Measurements from ENCODE around the gene LCE2A. TPM values are rescaled to one million over a fixed set of nuclear protein-coding genes. Genes with fewer than 3 reads are reported as not detected.

LCE2A gene
- total RNA-seq, 1 experiment from 2014 or later = not detected

DNA sequence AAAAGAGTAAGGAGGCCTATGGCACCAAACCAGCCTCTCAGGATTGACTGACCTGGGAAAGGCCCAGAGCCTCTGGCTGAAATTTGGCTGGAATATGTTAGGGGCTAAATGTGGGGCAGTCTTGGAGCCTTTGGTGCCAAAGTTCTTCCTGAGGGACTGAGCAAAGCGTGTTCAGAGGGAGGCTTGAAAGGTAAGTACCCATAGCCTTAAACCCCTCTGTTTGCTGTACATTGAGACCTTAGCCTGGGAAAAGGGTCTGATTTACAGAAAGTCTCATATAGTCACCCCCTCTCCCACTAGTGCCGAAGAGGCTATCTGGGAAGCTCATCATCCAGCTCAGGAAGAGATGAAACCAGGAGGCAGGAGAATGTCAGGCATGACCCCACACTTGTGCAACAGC is 9.7 kb downstream of the LCE2A start, which contains the start of gene LCE4A:
LCE4A (plus strand) TSS at position 301 of the 400 bp plus-strand sequence. CDS start 916 bp downstream, outside the sequence.
- H3K4me3 Mint-ChIP-seq = no peak within 1 kb of the TSS
- Histone ChIP-seq H4K5ac (ENCODE audit: insufficient read length, low read depth, low read length) (no peak within 1 kb of the TSS), H2BK15ac (ENCODE audit: low read depth, low read length) (no peak within 1 kb of the TSS), H3K4me1 (ENCODE audit: insufficient read depth, low read length) (no peaks in the 10 kb centered on the region), H3K9me3 (ENCODE audit: control insufficient read depth, low read depth, low read length) (peaks cover 76% of the 10 kb centered on the region), H3K4me2 (ENCODE audit: insufficient read depth, insufficient read length, low read length) (no peak within 1 kb of the TSS), H4K91ac (ENCODE audit: insufficient read length, low read depth, low read length) (no peak within 1 kb of the TSS), H3T11ph (ENCODE audit: low read length) (no peak within 1 kb of the TSS), H3K9ac (ENCODE audit: extremely low read depth, insufficient read length, low read length) (no peak within 1 kb of the TSS), H2AK5ac (ENCODE audit: insufficient read length, low read length) (no peak within 1 kb of the TSS), H2BK120ac (ENCODE audit: low read depth, low read length, poor library complexity, severe bottlenecking) (no peak within 1 kb of the TSS), H2BK12ac (ENCODE audit: insufficient read length, low read depth, low read length) (no peak within 1 kb of the TSS), H3K14ac (ENCODE audit: insufficient read depth, low read length) (no peak within 1 kb of the TSS), H4K20me1 (ENCODE audit: control insufficient read depth, insufficient read depth, insufficient read length) (no peaks in the 10 kb centered on the region), H3K27me3 (ENCODE audit: insufficient read depth, low read length) (no peaks in the 10 kb centered on the region), H3K79me2 (ENCODE audit: insufficient read depth, low read length) (no peaks in the 10 kb centered on the region), H3K23me2 (ENCODE audit: insufficient read length, low read depth, low read length, poor library complexity, severe bottlenecking) (no peaks in the 10 kb centered on the region), H3K23ac (ENCODE audit: insufficient read length, low read depth, low read length) (no peak within 1 kb of the TSS), H2AFZ (ENCODE audit: low read length) (no peak within 1 kb of the TSS), H3K4ac (ENCODE audit: low read depth, low read length) (no peak within 1 kb of the TSS), H3K79me1 (ENCODE audit: insufficient read depth, low read depth, low read length, poor library complexity, severe bottlenecking) (no peaks in the 10 kb centered on the region), H2BK20ac (ENCODE audit: low read depth, low read length, poor library complexity, severe bottlenecking) (no peak within 1 kb of the TSS), H2BK5ac (ENCODE audit: insufficient read length, low read length) (no peak within 1 kb of the TSS), H4K8ac (replicated peaks; ENCODE audit: insufficient read length, low read depth, low read length) (no peak within 1 kb of the TSS), H3K27ac (ENCODE audit: insufficient read length, low read depth, low read length) (no peak within 1 kb of the TSS), H3K56ac (ENCODE audit: insufficient read length, low read depth, low read length) (no peak within 1 kb of the TSS), H3K18ac (ENCODE audit: insufficient read length, low read depth, low read length) (no peak within 1 kb of the TSS)
- no peak for DNase-seq
- H3K27ac Mint-ChIP-seq = no peak within 1 kb of the TSS
- H3K36me3 Mint-ChIP-seq (ENCODE audit: insufficient read depth in 1 of 3, low read depth in 3 of 3) = peaks cover 9 to 24% (median 16%) of the 10 kb centered on the region in 3 experiments; a peak in 5 of 7 replicates
- H3K27me3 Mint-ChIP-seq (ENCODE audit: low read depth) = no peaks in the 10 kb centered on the region
- no CpG with 5 or more reads among the region's 2 CpGs for WGBS (ENCODE audit: extremely low coverage, insufficient read length, low lambda C conversion rate)
- TF ChIP-seq, protein P1, sequence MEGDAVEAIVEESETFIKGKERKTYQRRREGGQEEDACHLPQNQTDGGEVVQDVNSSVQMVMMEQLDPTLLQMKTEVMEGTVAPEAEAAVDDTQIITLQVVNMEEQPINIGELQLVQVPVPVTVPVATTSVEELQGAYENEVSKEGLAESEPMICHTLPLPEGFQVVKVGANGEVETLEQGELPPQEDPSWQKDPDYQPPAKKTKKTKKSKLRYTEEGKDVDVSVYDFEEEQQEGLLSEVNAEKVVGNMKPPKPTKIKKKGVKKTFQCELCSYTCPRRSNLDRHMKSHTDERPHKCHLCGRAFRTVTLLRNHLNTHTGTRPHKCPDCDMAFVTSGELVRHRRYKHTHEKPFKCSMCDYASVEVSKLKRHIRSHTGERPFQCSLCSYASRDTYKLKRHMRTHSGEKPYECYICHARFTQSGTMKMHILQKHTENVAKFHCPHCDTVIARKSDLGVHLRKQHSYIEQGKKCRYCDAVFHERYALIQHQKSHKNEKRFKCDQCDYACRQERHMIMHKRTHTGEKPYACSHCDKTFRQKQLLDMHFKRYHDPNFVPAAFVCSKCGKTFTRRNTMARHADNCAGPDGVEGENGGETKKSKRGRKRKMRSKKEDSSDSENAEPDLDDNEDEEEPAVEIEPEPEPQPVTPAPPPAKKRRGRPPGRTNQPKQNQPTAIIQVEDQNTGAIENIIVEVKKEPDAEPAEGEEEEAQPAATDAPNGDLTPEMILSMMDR (conservative IDR thresholded peaks at IDR 0.05) = no peak
- H3K9me3 Mint-ChIP-seq = peaks cover 88 to 94% of the 10 kb centered on the region in 2 experiments
- H3K4me1 Mint-ChIP-seq = no peaks in the 10 kb centered on the region

All from H9 (cell line).